ENCODE data around the gene CASTOR1. TPM values are rescaled to one million over a fixed set of nuclear protein-coding genes. Genes with fewer than 3 reads are reported as not detected.
"Not testable (repeated sequence)": the region's sequence is repeated elsewhere in the genome, so short reads cannot be mapped to it uniquely, and the experiment has no call there.

The CASTOR1 gene
- polyA plus RNA-seq (ENCODE audit: insufficient read length): 4.0 TPM

- DNase-seq (ENCODE audit: low read depth): peak; percentile 95
These were observed at the start of gene CASTOR1 for GRCh38 chr22:30289141-30289979. Gene CASTOR1, minus strand, starts transcription at chr22:30289505. Its CDS starts 8 bp downstream, at chr22:30289497.

- no peak for DNase-seq (ENCODE audit: low read depth)
These were observed 49.5 kb upstream of the CASTOR1 start for GRCh38 chr22:30338802-30339201.

- not testable (repeated sequence) for DNase-seq (ENCODE audit: low read depth)
These were observed 49.0 kb upstream of the CASTOR1 start for GRCh38 chr22:30338341-30338740.

DNA sequence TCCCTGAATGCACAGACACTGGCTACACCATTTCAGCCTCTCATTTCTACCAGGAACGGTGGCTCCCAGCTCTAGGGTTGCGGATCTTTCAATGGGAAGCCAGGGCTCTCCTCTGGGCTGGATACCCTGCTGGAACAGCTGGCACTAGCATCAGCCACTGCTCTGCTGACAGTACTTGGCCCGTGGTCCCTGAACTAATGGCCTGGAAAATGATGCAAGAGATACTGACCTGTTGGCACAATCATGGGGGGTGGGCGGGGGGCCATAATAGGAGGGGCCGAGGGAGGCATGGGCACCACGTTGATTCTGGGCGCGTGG lies 48.1 kb upstream of the CASTOR1 start:
- DNase-seq (ENCODE audit: low read depth): no peak

- DNase-seq (ENCODE audit: low read depth): no peak
These were observed 47.6 kb upstream of the CASTOR1 start for GRCh38 chr22:30336752-30337460.

- DNase-seq (ENCODE audit: low read depth): no peak
These were observed 45.9 kb upstream of the CASTOR1 start for GRCh38 chr22:30335236-30335635.

DNA sequence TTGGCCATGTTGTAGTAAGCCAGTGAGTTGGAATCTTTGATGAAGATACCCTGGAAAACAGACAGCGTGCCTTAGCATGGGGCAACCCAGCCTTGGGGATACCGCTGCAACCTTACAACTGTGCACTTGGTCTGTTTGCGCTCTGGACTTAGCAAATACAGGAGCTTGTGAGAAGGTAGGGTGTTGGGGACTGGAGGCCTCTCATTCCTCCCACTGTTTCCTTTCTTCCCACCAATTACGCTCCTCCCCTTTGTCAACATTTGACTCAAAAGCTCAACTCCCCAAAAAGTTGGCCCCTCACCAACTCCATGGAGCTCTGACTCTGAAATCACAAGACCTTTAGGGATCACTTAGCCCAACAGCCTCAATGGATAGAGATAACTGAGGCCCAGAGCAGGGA lies 45.3 kb upstream of the CASTOR1 start:
- DNase-seq (ENCODE audit: low read depth): no peak

DNA sequence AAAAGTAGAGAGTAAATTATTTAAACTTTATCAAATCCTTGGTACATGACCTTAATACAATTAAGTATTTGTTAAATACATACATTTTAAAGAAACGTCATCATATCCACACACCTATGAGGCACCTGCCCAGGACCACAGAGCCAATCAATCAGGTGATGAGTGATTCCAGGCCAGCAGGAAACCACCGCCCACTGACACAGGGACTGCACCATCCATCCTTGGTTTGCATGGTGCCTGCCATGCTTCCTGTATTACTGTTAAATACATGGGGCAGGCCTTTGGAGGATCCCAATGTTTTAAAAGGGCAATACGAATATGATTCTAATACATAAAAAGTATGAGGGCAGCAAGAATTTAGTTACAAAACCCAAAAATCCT lies 44.4 kb upstream of the CASTOR1 start:
- DNase-seq (ENCODE audit: low read depth): no peak

- DNase-seq (ENCODE audit: low read depth): no peak
These were observed 43.8 kb upstream of the CASTOR1 start for GRCh38 chr22:30332994-30333706.

DNA sequence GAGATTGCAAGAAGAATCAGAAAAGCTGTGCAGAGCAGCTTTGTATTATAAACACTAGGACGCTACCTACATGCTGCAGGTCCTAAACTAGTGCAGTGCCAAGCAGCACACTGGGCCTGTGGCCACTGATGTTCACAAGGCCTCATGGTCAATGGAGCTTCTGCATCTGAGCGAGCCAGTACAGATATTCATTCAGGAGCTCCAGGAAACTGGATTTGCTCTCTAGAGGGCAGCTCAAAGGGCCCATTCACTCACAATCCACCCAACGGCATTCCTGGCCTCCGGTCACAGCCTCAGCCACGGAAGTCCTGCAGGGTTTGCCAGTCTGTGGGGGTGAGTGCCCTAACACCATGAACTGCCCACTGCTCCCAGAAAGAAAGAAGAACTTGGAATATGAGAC lies 43.2 kb upstream of the CASTOR1 start:
- no peak for DNase-seq (ENCODE audit: low read depth)

GRCh38 chr22:30328466-30329049 lies 39.3 kb upstream of the CASTOR1 start:
- no peak for DNase-seq (ENCODE audit: low read depth)

DNA sequence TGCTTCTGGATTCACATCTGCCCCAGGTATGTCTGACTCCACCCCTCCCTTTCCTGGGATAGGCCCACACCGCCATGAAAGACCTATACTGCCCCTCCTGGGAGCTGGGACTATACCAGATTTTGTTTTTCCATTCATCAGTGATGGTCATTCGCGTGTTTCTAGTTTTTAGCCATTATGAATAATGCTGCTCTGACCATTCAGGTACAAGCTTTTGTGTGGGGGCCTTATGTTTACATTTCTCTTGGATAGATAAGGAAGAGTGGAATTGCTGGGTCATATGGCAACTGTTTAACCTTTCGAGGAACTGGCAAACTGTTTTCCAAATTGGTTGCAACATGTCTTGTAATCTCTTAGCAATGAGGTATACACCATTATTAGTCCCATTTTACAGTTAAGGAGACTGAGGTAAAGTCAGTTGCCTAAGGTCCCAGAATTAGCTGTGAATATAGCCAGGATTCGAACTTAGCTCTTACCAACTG lies 38.6 kb upstream of the CASTOR1 start:
- DNase-seq (ENCODE audit: low read depth): no peak

GRCh38 chr22:30326706-30327362 lies 37.5 kb upstream of the CASTOR1 start, which contains the start of gene TBC1D10A:
Gene TBC1D10A, minus strand, starts transcription at chr22:30326941. Its CDS starts 60 bp downstream, at chr22:30326881.
- peak; percentile 80 for DNase-seq (ENCODE audit: low read depth)

DNA sequence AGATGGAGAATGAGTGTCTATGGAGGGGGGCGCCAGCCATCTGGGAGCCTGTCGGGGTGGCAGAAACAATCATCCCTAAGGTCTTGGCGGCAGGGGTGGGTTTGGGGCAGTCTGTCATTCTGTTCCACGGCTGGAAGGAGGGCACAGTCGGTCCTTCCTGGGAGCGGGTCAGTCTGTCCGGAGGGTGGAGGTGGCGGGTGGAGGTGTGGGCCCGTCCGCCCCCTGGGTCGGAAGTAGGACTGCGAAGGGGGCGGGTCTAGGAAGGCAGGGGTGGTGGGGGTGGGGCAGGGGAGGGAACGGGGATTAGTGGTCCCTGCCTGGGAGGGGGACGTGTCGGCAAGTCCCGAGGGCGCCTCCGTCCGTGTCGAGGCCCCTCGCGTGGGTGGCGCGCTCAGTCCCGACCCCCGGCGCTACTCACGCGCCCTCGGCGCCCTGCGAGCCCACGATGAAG lies 37.0 kb upstream of the CASTOR1 start:
- DNase-seq (ENCODE audit: low read depth): no peak

- DNase-seq (ENCODE audit: low read depth): no peak
These were observed 36.5 kb upstream of the CASTOR1 start for GRCh38 chr22:30325724-30326254.

DNA sequence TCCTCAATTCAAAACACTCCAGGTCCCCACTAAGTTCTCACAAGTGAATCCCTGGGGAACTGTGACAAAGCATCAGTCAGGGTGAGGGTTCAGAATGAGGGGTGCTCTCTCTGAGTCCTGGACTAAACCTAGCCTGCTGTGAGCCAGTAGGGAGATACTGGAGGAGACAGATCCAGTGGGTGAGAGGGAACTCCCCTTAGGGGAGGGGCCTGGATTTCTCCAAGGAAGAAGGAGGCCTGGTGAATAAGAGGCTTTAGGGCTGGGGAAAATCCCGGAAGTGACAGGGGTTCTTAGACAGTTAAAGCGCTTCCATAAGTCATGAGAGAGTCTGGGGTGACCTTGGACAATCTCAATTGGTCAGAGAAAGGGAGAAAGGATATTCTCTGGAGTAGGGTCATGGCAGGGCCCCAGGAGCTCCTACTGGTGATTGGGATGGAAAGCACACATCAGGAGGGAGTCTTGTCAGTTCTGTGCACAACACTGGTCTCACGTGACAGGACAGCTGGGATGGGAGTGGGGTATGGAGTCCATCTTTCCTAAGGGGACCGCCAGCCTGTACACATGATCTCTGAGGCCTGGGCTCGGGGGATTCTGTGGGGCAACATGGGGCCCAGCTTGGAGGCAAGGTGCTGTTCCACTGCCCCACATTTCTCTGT lies 35.9 kb upstream of the CASTOR1 start:
- DNase-seq (ENCODE audit: low read depth): no peak

DNA sequence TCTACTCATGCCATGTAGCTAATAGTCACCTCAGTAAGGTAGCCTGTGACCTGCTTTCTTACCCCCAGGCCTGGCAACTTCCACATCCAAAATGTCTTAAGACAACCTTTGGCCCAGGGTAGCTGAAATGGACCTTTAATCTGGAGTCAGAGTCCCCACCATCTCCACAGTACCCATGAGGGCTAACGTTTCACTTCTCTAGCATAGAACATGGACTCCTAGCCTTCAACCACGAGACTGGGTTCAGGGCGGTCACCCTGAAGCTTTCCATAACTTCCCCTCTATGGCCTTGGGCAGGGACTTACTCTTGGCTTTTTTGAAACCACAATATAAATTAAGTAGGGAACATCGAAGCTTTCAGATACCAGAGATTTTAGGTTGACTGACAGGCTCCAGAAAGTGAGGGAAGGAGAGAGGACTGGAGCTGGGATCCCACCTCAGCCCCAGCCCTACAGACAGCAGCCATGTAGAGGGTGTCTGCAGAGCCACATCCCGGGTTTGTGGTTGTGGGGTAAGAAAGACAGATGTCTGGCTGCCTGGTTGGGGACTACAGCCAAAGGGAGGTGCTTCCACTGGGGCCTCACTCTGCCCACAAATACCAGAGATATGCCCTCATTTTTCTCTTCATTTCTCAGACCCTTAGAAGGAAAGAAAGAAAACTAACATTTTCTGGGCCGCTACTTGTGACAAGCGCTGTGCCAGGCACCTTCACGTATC lies 34.9 kb upstream of the CASTOR1 start:
- DNase-seq (ENCODE audit: low read depth): no peak

DNA sequence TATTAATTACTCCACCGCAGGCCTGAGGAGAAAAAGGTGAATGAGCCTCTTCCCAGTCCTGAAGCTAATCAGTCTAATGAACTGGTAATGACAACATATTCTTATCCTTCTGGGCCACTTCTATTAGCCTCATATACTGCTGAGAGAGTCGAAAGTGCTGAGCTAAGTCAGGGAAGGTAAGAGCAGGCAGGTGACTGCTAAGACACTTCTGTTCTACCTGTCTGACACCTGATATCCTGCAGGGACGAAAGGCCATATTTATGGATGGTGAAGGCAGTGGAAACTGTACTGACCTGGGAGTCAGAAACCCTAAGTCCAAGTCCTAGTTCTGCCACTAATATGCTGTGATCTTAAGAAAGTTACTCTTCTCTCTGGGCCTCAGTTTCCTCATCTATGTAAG lies 33.9 kb upstream of the CASTOR1 start:
- no peak for DNase-seq (ENCODE audit: low read depth)

DNA sequence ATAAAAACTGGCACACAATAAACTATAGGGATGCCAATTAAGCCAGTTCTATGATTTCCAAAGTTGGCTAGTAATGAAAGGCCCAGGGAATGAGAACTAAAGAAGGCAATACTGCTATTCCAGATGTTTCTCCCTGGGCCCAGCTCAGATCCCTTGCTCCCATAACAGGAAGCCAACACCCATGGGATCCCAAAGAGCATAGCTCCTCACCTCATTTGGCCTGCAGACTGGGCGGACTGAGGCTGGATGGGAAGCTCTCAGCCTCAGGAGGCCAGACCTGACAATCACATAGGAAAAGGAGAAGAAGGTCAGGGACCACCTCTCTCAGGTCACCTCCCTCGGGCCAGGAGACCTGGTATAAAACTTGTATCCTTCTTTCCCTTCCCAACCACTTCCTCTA lies 32.2 kb upstream of the CASTOR1 start:
- DNase-seq (ENCODE audit: low read depth): no peak

DNA sequence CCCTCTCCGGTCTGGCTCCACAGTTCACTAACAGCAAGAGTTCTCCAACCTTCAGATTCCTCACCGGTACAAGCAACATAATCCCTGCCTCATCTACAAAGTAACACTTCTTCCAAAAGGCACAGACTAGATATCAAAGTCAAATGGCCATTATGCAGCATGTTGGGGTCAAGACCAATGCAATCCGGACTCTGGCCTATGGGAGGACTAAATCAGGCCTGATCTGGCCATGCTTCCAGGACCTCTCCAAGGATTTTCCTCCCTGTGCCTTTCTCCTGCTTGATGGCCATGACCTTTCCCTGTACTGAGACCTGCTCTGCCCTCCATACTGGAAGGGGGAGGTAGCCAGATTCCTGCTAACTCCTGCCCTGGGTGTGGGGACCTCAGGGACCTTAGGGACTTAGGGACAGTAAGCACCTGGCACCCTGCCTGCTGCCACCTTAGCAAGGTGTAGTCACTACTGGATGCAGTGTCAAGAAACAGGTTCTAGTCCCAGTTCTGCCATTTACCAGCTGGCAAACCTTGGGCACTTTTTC lies 30.8 kb upstream of the CASTOR1 start:
- DNase-seq (ENCODE audit: low read depth): no peak

Data from forelimb muscle (tissue), 1 donor.